ENCODE measurements around the gene LCN2. TPM values are rescaled to one million over a fixed set of nuclear protein-coding genes. Genes with fewer than 3 reads are reported as not detected.

The LCN2 gene
- total RNA-seq, 1 experiment from 2014 or later: 1.3 TPM

- TF ChIP-seq E2F4 (CRISPR knock-in tag; IDR thresholded peaks at IDR 0.05; ENCODE audit: borderline replicate concordance, low read depth) (no peak), CREM (CRISPR knock-in tag; IDR thresholded peaks at IDR 0.05) (no peak), ZSCAN18 (CRISPR knock-in tag; IDR thresholded peaks at IDR 0.05) (no peak), KAT7 (CRISPR knock-in tag; IDR thresholded peaks at IDR 0.05; ENCODE audit: borderline replicate concordance) (no peak), ATF2 (CRISPR knock-in tag; IDR thresholded peaks at IDR 0.05; ENCODE audit: borderline replicate concordance, low read depth) (no peak), CDX4 (CRISPR knock-in tag; IDR thresholded peaks at IDR 0.05; ENCODE audit: borderline replicate concordance) (no peak)
Observed at GRCh38 chr9:128118971-128119665, 30.1 kb upstream of the LCN2 start (continued).

GRCh38 chr9:128120061-128120740 lies 29.1 kb upstream of the LCN2 start:
- no peak overlapping the region for H3K27ac Mint-ChIP-seq
- no peak overlapping the region for H3K4me3 Mint-ChIP-seq
- ATAC-seq (no peak), DNase-seq (ENCODE audit: low spot score) (no peak)
- ChIA-PET POLR2A (interaction anchor here (0.5 kb wide), 1 partner anchor 21 kb away, joined by 4 read pairs; no protein-coding TSS in a partner anchor), CTCF (interaction anchor here (0.6 to 1.4 kb wide), 2 partner anchors 36 to 53 kb away, joined by 3 read pairs; partner anchors contain the start of genes NAIF1 and SLC25A25)
- no peak for TF ChIP-seq ZNF416 (CRISPR knock-in tag; IDR thresholded peaks at IDR 0.05)
- TF ChIP-seq ARID4B (CRISPR knock-in tag; IDR thresholded peaks at IDR 0.05; ENCODE audit: borderline replicate concordance): no peak
- no peak for TF ChIP-seq MLX (CRISPR knock-in tag; IDR thresholded peaks at IDR 0.05)
- TF ChIP-seq OVOL2 (CRISPR knock-in tag; IDR thresholded peaks at IDR 0.05; ENCODE audit: borderline replicate concordance): no peak
- TF ChIP-seq SMAD4 (CRISPR knock-in tag; IDR thresholded peaks at IDR 0.05): no peak
- TF ChIP-seq E2F1 (CRISPR knock-in tag; IDR thresholded peaks at IDR 0.05): no peak
- no peak for TF ChIP-seq E2F4 (CRISPR knock-in tag; IDR thresholded peaks at IDR 0.05; ENCODE audit: borderline replicate concordance, low read depth)
- no peak for TF ChIP-seq ZNF423 (CRISPR knock-in tag; IDR thresholded peaks at IDR 0.05)
- no peak for TF ChIP-seq GTF2I (CRISPR knock-in tag; conservative IDR thresholded peaks at IDR 0.05)
- no peak for TF ChIP-seq TCF7 (CRISPR knock-in tag; IDR thresholded peaks at IDR 0.05; ENCODE audit: low read depth)
- TF ChIP-seq ZNF263 (CRISPR knock-in tag; IDR thresholded peaks at IDR 0.05; ENCODE audit: low read depth): no peak
- no peak for TF ChIP-seq NFE2L1 (CRISPR knock-in tag; IDR thresholded peaks at IDR 0.05)
- TF ChIP-seq NR1H2 (CRISPR knock-in tag; IDR thresholded peaks at IDR 0.05): no peak
- TF ChIP-seq GRHL2 (CRISPR knock-in tag; IDR thresholded peaks at IDR 0.05; ENCODE audit: insufficient replicate concordance, severe bottlenecking): no peak
- TF ChIP-seq FOXJ3 (CRISPR knock-in tag; IDR thresholded peaks at IDR 0.05; ENCODE audit: borderline replicate concordance): no peak
- H3K4me1 Mint-ChIP-seq: peaks cover 12% of the 10 kb centered on the region
- peaks cover 19% of the 10 kb centered on the region for H3K36me3 Mint-ChIP-seq
- no peaks in the 10 kb centered on the region for H3K27me3 Mint-ChIP-seq (ENCODE audit: low read depth)
- H3K9me3 Mint-ChIP-seq: no peaks in the 10 kb centered on the region

Data from WTC11 (cell line).